ENCODE results near the gene CHRNB1.

- TF ChIP-seq CTCF (optimal IDR thresholded peaks at IDR 0.05 in 1 of 3, IDR thresholded peaks at IDR 0.05 in 1 of 3, conservative IDR thresholded peaks at IDR 0.05 in 1 of 3; ENCODE audit: extremely low read depth in 1 of 3, insufficient read depth in 2 of 3, low read length in 3 of 3), result no peak
- no peak for TF ChIP-seq EZH2 (IDR thresholded peaks at IDR 0.05; ENCODE audit: low read length)
Measured at GRCh38 chr17:7503521-7503920, 58.7 kb downstream of the CHRNB1 start.
